ENCODE data around the gene FOSB. TPM values are rescaled to one million over a fixed set of nuclear protein-coding genes. Genes with fewer than 3 reads are reported as not detected.

FOSB gene
- total RNA-seq, 1 experiment from 2014 or later = 2.3 TPM

- TF ChIP-seq ELF4 (CRISPR knock-in tag; IDR thresholded peaks at IDR 0.05; ENCODE audit: low read depth) (0 out of 2 replicates have a peak, but pooled peaks have one; percentile 63), ZNF423 (CRISPR knock-in tag; IDR thresholded peaks at IDR 0.05) (no peak), ETV6 (CRISPR knock-in tag; IDR thresholded peaks at IDR 0.05) (peak; percentile 80), ATF1 (CRISPR knock-in tag; IDR thresholded peaks at IDR 0.05) (no peak), FOXP1 (CRISPR knock-in tag; IDR thresholded peaks at IDR 0.05; ENCODE audit: borderline replicate concordance) (peak; percentile 92), SMAD3 (CRISPR knock-in tag; IDR thresholded peaks at IDR 0.05; ENCODE audit: borderline replicate concordance) (peak; percentile 84), TCF7 (CRISPR knock-in tag; IDR thresholded peaks at IDR 0.05; ENCODE audit: low read depth) (no peak), MYBL2 (CRISPR knock-in tag; IDR thresholded peaks at IDR 0.05) (peak; percentile 86), RELA (CRISPR knock-in tag; IDR thresholded peaks at IDR 0.05; ENCODE audit: borderline replicate concordance) (peak; percentile 89; the same call in 1 of the 2 replicates), USF2 (CRISPR knock-in tag; IDR thresholded peaks at IDR 0.05) (no peak), RORB (CRISPR knock-in tag; IDR thresholded peaks at IDR 0.05) (no peak), KAT7 (CRISPR knock-in tag; IDR thresholded peaks at IDR 0.05; ENCODE audit: borderline replicate concordance) (peak; percentile 84; the same call in 1 of the 2 replicates), ZNF121 (CRISPR knock-in tag; IDR thresholded peaks at IDR 0.05) (no peak), FOXK1 (CRISPR knock-in tag; IDR thresholded peaks at IDR 0.05) (peak; percentile 89), ZNF396 (CRISPR knock-in tag; IDR thresholded peaks at IDR 0.05; ENCODE audit: borderline replicate concordance) (no peak), NR2C2 (CRISPR knock-in tag; IDR thresholded peaks at IDR 0.05) (peak; percentile 67; the same call in 1 of the 2 replicates), ZNF416 (CRISPR knock-in tag; IDR thresholded peaks at IDR 0.05) (no peak), CDX4 (CRISPR knock-in tag; IDR thresholded peaks at IDR 0.05; ENCODE audit: borderline replicate concordance) (no peak), ZNF263 (CRISPR knock-in tag; IDR thresholded peaks at IDR 0.05; ENCODE audit: low read depth) (no peak), EMX1 (CRISPR knock-in tag; IDR thresholded peaks at IDR 0.05) (no peak), TP53 (CRISPR knock-in tag; IDR thresholded peaks at IDR 0.05) (peak; percentile 72; the same call in 1 of the 2 replicates), ZBTB43 (CRISPR knock-in tag; IDR thresholded peaks at IDR 0.05) (no peak), JUN (CRISPR knock-in tag; IDR thresholded peaks at IDR 0.05) (peak; percentile 67; the same call in 1 of the 2 replicates)
- TF ChIP-seq, protein P1, sequence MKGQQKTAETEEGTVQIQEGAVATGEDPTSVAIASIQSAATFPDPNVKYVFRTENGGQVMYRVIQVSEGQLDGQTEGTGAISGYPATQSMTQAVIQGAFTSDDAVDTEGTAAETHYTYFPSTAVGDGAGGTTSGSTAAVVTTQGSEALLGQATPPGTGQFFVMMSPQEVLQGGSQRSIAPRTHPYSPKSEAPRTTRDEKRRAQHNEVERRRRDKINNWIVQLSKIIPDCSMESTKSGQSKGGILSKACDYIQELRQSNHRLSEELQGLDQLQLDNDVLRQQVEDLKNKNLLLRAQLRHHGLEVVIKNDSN (CRISPR knock-in tag; IDR thresholded peaks at IDR 0.05) = peak; percentile 68; the same call in 1 of the 2 replicates
- TF ChIP-seq, protein P2, sequence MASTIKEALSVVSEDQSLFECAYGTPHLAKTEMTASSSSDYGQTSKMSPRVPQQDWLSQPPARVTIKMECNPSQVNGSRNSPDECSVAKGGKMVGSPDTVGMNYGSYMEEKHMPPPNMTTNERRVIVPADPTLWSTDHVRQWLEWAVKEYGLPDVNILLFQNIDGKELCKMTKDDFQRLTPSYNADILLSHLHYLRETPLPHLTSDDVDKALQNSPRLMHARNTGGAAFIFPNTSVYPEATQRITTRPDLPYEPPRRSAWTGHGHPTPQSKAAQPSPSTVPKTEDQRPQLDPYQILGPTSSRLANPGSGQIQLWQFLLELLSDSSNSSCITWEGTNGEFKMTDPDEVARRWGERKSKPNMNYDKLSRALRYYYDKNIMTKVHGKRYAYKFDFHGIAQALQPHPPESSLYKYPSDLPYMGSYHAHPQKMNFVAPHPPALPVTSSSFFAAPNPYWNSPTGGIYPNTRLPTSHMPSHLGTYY (CRISPR knock-in tag; IDR thresholded peaks at IDR 0.05) = no peak
- TF ChIP-seq, protein P3, sequence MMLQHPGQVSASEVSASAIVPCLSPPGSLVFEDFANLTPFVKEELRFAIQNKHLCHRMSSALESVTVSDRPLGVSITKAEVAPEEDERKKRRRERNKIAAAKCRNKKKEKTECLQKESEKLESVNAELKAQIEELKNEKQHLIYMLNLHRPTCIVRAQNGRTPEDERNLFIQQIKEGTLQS (CRISPR knock-in tag; conservative IDR thresholded peaks at IDR 0.05) = no peak
- TF ChIP-seq, protein P4, sequence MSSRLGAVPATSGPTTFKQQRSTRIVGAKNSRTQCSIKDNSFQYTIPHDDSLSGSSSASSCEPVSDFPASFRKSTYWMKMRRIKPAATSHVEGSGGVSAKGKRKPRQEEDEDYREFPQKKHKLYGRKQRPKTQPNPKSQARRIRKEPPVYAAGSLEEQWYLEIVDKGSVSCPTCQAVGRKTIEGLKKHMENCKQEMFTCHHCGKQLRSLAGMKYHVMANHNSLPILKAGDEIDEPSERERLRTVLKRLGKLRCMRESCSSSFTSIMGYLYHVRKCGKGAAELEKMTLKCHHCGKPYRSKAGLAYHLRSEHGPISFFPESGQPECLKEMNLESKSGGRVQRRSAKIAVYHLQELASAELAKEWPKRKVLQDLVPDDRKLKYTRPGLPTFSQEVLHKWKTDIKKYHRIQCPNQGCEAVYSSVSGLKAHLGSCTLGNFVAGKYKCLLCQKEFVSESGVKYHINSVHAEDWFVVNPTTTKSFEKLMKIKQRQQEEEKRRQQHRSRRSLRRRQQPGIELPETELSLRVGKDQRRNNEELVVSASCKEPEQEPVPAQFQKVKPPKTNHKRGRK (CRISPR knock-in tag; IDR thresholded peaks at IDR 0.05; ENCODE audit: borderline replicate concordance) = no peak
- TF ChIP-seq, protein P5, sequence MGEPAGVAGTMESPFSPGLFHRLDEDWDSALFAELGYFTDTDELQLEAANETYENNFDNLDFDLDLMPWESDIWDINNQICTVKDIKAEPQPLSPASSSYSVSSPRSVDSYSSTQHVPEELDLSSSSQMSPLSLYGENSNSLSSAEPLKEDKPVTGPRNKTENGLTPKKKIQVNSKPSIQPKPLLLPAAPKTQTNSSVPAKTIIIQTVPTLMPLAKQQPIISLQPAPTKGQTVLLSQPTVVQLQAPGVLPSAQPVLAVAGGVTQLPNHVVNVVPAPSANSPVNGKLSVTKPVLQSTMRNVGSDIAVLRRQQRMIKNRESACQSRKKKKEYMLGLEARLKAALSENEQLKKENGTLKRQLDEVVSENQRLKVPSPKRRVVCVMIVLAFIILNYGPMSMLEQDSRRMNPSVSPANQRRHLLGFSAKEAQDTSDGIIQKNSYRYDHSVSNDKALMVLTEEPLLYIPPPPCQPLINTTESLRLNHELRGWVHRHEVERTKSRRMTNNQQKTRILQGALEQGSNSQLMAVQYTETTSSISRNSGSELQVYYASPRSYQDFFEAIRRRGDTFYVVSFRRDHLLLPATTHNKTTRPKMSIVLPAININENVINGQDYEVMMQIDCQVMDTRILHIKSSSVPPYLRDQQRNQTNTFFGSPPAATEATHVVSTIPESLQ (CRISPR knock-in tag; IDR thresholded peaks at IDR 0.05) = no peak
- TF ChIP-seq, protein P6, sequence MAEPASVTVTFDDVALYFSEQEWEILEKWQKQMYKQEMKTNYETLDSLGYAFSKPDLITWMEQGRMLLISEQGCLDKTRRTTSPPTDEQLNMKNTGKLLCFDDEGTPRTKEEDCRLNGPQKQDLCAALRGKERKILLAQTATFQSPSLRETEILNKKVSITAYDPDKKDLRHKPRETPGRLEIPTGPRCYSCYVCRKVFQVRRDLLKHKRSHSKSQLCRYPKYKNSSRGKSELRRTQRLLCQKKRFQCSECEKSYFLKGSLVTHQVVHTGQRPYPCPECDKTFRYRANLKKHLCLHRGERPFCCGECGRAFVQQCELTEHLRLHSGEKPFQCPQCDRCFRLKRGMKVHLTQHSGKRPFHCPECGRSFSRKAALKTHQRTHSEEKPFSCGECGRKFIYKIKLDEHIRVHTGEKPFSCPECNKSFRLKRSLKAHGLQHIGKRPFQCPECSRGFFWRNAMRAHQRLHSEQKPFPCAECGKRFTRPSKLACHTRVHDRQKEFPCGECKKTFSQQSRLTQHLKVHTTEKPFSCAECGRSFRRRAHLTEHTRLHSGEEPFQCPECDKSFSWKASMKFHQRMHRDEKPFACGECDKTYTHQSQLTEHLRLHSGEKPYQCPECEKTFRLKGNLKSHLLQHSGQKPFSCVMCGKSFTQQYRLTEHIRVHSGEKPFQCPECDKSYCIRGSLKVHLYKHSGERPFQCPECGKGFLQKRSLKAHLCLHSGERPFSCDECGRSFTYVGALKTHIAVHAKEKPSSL (CRISPR knock-in tag; conservative IDR thresholded peaks at IDR 0.05) = no peak
These were observed 28.7 kb downstream of the FOSB start (continued) for GRCh38 chr19:45496349-45496953.
